ENCODE results near the gene MEIKIN. TPM values are rescaled to one million over a fixed set of nuclear protein-coding genes. Genes with fewer than 3 reads are reported as not detected.

Gene MEIKIN
- total RNA-seq, 1 experiment from 2014 or later, result not detected

- Histone ChIP-seq H3K23ac (ENCODE audit: insufficient read length, low read depth, low read length) (no peak overlapping the region), H3K18ac (ENCODE audit: insufficient read length, low read depth, low read length) (no peak overlapping the region), H3K4me1 (ENCODE audit: insufficient read depth, low read length) (no peaks in the 10 kb centered on the region), H2AK5ac (ENCODE audit: insufficient read length, low read length) (no peak overlapping the region), H2BK5ac (ENCODE audit: insufficient read length, low read length) (no peak overlapping the region), H3K56ac (ENCODE audit: insufficient read length, low read depth, low read length) (no peak overlapping the region), H3K79me1 (ENCODE audit: insufficient read depth, low read depth, low read length, poor library complexity, severe bottlenecking) (peaks cover 11% of the 10 kb centered on the region), H4K20me1 (ENCODE audit: control insufficient read depth, insufficient read depth, insufficient read length) (no peaks in the 10 kb centered on the region), H3K4me2 (ENCODE audit: insufficient read depth, insufficient read length, low read length) (no peak overlapping the region), H2BK12ac (ENCODE audit: insufficient read length, low read depth, low read length) (no peak overlapping the region), H3K9ac (ENCODE audit: extremely low read depth, insufficient read length, low read length) (no peak overlapping the region), H4K91ac (ENCODE audit: insufficient read length, low read depth, low read length) (no peak overlapping the region), H3K9me3 (ENCODE audit: control insufficient read depth, low read depth, low read length) (no peaks in the 10 kb centered on the region), H3K4ac (ENCODE audit: low read depth, low read length) (no peak overlapping the region), H2BK120ac (ENCODE audit: low read depth, low read length, poor library complexity, severe bottlenecking) (no peak overlapping the region), H3T11ph (ENCODE audit: low read length) (no peak overlapping the region), H2AFZ (ENCODE audit: low read length) (no peak overlapping the region), H2BK20ac (ENCODE audit: low read depth, low read length, poor library complexity, severe bottlenecking) (no peak overlapping the region), H3K14ac (ENCODE audit: insufficient read depth, low read length) (no peak overlapping the region), H3K23me2 (ENCODE audit: insufficient read length, low read depth, low read length, poor library complexity, severe bottlenecking) (peaks cover 6% of the 10 kb centered on the region), H4K5ac (ENCODE audit: insufficient read length, low read depth, low read length) (no peak overlapping the region), H2BK15ac (ENCODE audit: low read depth, low read length) (no peak overlapping the region), H3K79me2 (ENCODE audit: insufficient read depth, low read length) (peaks cover 4% of the 10 kb centered on the region; the same call in 1 of the 2 replicates), H3K27ac (ENCODE audit: insufficient read length, low read depth, low read length) (no peak overlapping the region), H3K27me3 (ENCODE audit: insufficient read depth, low read length) (no peaks in the 10 kb centered on the region), H4K8ac (replicated peaks; ENCODE audit: insufficient read length, low read depth, low read length) (no peak overlapping the region)
- Mint-ChIP-seq H3K4me1 (peaks cover 13 to 16% of the 10 kb centered on the region in 2 experiments), H3K27me3 (ENCODE audit: low read depth) (peaks cover 7% of the 10 kb centered on the region), H3K9me3 (no peaks in the 10 kb centered on the region), H3K36me3 (ENCODE audit: insufficient read depth in 1 of 3, low read depth in 3 of 3) (peaks cover 0 to 4% (median 0%) of the 10 kb centered on the region in 3 experiments; a peak in 1 of 7 replicates), H3K27ac (no peak overlapping the region), H3K4me3 (no peak overlapping the region; a peak in 1 of 5 replicates)
- no peak for TF ChIP-seq CTCF (conservative IDR thresholded peaks at IDR 0.05)
- no peak for DNase-seq
- no CpG with 5 or more reads among the region's 2 CpGs for WGBS (ENCODE audit: extremely low coverage, insufficient read length, low lambda C conversion rate)
Measured at GRCh38 chr5:131792896-131793295, 152.6 kb downstream of the MEIKIN start.

All from H9 (cell line).